RKO (cell line): ENCODE data around the gene TPX2.

Source experiments
- DNase-seq: peaks from one replicate; pipeline ENCODE4 v3.0.0-alpha.2; 2016; ENCODE audit warnings: low spot score

The TPX2 gene, protein sequence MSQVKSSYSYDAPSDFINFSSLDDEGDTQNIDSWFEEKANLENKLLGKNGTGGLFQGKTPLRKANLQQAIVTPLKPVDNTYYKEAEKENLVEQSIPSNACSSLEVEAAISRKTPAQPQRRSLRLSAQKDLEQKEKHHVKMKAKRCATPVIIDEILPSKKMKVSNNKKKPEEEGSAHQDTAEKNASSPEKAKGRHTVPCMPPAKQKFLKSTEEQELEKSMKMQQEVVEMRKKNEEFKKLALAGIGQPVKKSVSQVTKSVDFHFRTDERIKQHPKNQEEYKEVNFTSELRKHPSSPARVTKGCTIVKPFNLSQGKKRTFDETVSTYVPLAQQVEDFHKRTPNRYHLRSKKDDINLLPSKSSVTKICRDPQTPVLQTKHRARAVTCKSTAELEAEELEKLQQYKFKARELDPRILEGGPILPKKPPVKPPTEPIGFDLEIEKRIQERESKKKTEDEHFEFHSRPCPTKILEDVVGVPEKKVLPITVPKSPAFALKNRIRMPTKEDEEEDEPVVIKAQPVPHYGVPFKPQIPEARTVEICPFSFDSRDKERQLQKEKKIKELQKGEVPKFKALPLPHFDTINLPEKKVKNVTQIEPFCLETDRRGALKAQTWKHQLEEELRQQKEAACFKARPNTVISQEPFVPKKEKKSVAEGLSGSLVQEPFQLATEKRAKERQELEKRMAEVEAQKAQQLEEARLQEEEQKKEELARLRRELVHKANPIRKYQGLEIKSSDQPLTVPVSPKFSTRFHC

GRCh38 chr20:31738729-31739549, at the start of gene TPX2:
Gene TPX2 (plus strand): TSS chr20:31739290. CDS start chr20:31757477, 18,187 bp downstream.
- peak; percentile 100 for DNase-seq

- no peak for DNase-seq
These were observed 48.9 kb upstream of the TPX2 start for GRCh38 chr20:31690124-31690666.

DNA sequence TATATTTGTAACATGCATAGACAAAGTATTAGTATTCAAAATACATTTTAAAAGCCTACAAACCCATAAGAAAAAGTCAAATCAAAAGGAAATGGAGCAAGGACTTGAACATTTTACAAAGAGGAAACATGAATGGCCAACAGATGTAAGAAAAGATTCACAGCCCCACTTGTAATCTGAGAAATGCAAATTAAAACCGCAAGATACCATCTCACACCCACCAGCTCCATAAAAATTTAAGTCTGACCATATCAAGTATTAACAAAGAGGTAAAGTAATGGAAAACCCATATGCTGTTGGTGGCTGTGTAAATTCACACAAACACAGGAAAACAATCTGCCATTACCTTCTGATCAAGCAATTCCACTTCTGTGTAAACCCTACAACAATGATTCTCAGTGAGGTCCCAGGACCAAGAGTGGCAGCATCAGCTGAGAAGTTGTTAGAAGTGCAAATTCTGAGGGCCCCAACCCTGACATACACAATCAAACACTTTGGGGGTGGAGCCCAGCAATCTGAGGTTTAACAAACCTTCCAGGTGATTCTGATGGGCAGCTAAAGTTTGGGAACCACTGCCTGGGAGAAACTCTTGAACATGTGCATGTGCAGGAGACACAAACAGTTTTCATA, 47.3 kb upstream of the TPX2 start:
- no peak for DNase-seq

GRCh38 chr20:31693402-31693801, 45.7 kb upstream of the TPX2 start:
- DNase-seq, result no peak

- DNase-seq, result no peak
These were observed 45.0 kb upstream of the TPX2 start for GRCh38 chr20:31693987-31694661.

- no peak for DNase-seq
These were observed 44.1 kb upstream of the TPX2 start for GRCh38 chr20:31694842-31695593.

DNA sequence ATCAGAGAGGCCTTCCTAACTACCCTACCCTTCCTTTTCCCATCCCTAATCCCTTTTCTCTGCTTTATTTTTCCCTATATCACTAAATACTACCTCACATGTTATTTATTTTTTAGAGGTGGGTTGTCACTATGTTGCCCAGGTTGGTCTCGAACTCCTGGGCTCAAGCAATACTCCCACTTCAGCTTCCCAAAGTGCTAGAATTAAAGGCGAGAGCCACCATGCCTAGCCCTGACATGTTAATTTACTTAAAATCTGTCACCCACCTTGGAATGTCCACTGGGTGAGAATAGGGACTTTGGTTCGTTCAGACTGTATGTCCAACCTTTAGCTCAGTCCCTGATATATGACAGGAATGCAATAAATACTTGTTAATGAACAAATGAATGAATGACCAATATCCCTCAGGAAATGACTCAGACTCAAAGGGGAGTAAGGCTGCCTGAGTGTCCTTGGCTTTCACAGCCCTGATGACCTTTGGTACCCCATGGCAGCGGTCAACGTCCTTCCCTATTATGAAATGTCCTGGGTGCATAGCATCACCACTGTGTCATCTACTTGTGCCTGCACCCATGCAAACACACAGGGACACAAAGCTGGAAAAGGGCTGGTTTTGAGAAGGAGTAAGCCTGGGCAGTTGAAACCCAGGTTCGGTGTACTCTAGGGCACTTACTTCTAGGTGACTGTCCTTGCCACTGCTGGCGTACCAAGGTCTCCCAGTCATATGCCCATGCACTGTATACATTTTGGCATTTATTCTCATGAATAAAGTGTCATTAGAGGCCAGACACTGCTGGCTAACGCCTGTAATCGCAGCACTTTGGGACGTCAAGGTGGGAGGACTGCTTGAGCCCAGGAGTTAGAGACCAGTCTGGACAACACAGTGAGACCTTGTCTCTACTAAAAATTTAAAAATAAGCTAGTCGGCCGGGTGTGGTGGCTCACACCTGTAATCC, 43.0 kb upstream of the TPX2 start:
- DNase-seq, result peak; percentile 97

DNA sequence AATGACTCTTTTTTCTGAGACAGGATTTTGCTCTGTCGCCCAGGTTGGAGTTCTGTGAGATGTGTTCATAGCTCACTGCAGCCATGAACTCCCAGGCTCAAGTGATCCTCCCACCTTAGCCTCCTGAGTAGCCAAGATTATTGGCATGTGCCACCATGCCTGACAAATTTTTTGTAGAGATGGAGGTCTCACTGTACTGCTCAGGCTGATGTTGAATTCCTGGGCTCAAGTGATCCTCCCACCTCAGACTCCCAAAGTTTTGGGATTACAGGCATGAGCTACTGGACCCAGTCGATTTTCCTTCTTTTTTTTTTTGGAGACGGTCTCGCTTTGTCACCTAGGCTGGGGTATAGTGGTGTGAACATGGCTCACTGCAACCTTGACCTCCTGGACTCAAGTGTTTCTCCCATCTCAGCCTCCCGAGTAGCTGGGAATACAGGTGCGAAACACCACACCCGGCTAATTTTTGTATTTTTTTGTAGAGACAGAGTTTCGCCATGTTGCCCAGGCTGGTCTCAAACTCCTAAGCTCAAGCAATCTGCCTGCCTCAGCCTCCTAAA, 40.8 kb upstream of the TPX2 start:
- DNase-seq, result no peak

GRCh38 chr20:31698803-31699718, 40.0 kb upstream of the TPX2 start:
- peak; percentile 99 for DNase-seq

- no peak for DNase-seq
These were observed 39.0 kb upstream of the TPX2 start for GRCh38 chr20:31699801-31700728.

GRCh38 chr20:31700747-31701146, 38.3 kb upstream of the TPX2 start:
- no peak for DNase-seq

DNA sequence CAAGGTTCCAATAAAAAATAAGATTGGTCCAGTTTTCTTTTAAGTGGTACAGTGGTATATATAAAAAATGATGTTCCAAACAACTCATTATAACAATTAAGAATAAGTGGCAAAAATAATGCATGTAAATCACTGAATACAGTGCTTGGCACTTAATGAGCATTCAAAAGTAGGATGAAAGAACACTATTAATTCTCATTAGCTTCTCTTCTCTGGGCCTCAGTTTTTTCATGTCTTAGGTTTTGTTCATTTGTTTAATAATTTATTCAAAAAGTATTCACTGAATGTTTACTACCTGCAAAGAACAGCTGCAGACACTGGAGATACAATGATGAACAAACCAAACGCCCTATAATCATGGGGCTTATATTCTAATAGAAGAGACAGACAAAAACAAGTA, 37.5 kb upstream of the TPX2 start:
- DNase-seq, result no peak

- no peak for DNase-seq
These were observed 34.6 kb upstream of the TPX2 start for GRCh38 chr20:31704225-31705119.

GRCh38 chr20:31705191-31705590, 33.9 kb upstream of the TPX2 start:
- DNase-seq, result no peak
